ENCODE results near the gene YPEL4.

YPEL4 gene

GRCh38 chr11:57641011-57641807, 8.5 kb downstream of the YPEL4 start:
- Histone ChIP-seq H3K27ac (ENCODE audit: low read depth, low read length) (peak overlapping the region; percentile 98), H3K9ac (ENCODE audit: low read depth, low read length) (no peak overlapping the region), H3K9me3 (ENCODE audit: insufficient read depth, low read depth, low read length) (no peaks in the 10 kb centered on the region), H3K4me3 (ENCODE audit: low read length) (peak overlapping the region; percentile 97), H3K27me3 (ENCODE audit: insufficient read depth, low read length) (no peaks in the 10 kb centered on the region), H3K36me3 (ENCODE audit: insufficient read depth, low read length) (peaks cover 41% of the 10 kb centered on the region), H3K4me1 (ENCODE audit: insufficient read depth, low read length) (peaks cover 56% of the 10 kb centered on the region)
- 62% methylated on average over 7 of the region's 7 CpGs for WGBS

- Histone ChIP-seq H3K27me3 (ENCODE audit: insufficient read depth, low read length) (no peaks in the 10 kb centered on the region), H3K9me3 (ENCODE audit: insufficient read depth, low read depth, low read length) (no peaks in the 10 kb centered on the region), H3K4me1 (ENCODE audit: insufficient read depth, low read length) (peaks cover 47% of the 10 kb centered on the region), H3K9ac (ENCODE audit: low read depth, low read length) (peak overlapping the region; percentile 95), H3K36me3 (ENCODE audit: insufficient read depth, low read length) (peaks cover 40% of the 10 kb centered on the region), H3K4me3 (ENCODE audit: low read length) (peak overlapping the region; percentile 97), H3K27ac (ENCODE audit: low read depth, low read length) (peak overlapping the region; percentile 98)
- WGBS: 10% methylated on average over 9 of the region's 9 CpGs
These were observed 9.5 kb downstream of the YPEL4 start for GRCh38 chr11:57640068-57640800.

GRCh38 chr11:57639321-57640067, 10.2 kb downstream of the YPEL4 start:
- H3K9ac ChIP-seq (ENCODE audit: low read depth, low read length): peak overlapping the region; percentile 99
- peaks cover 40% of the 10 kb centered on the region for H3K4me1 ChIP-seq (ENCODE audit: insufficient read depth, low read length)
- H3K27me3 ChIP-seq (ENCODE audit: insufficient read depth, low read length): no peaks in the 10 kb centered on the region
- H3K27ac ChIP-seq (ENCODE audit: low read depth, low read length): peak overlapping the region; percentile 98
- under 1% methylated on average over 7 of the region's 15 CpGs for WGBS
- no peaks in the 10 kb centered on the region for H3K9me3 ChIP-seq (ENCODE audit: insufficient read depth, low read depth, low read length)
- H3K4me3 ChIP-seq (ENCODE audit: low read length): peak overlapping the region; percentile 97
- H3K36me3 ChIP-seq (ENCODE audit: insufficient read depth, low read length): peaks cover 40% of the 10 kb centered on the region

GRCh38 chr11:57638811-57639320, 10.8 kb downstream of the YPEL4 start:
- Histone ChIP-seq H3K36me3 (ENCODE audit: insufficient read depth, low read length) (peaks cover 39% of the 10 kb centered on the region), H3K4me1 (ENCODE audit: insufficient read depth, low read length) (peaks cover 37% of the 10 kb centered on the region), H3K27me3 (ENCODE audit: insufficient read depth, low read length) (no peaks in the 10 kb centered on the region), H3K9me3 (ENCODE audit: insufficient read depth, low read depth, low read length) (no peaks in the 10 kb centered on the region), H3K27ac (ENCODE audit: low read depth, low read length) (peak overlapping the region; percentile 98), H3K4me3 (ENCODE audit: low read length) (peak overlapping the region; percentile 97), H3K9ac (ENCODE audit: low read depth, low read length) (peak overlapping the region; percentile 99)
- whole genome bisulfite sequencing: under 1% methylated on average over 15 of the region's 19 CpGs

GRCh38 chr11:57638005-57638781, 11.5 kb downstream of the YPEL4 start:
- Histone ChIP-seq H3K9me3 (ENCODE audit: insufficient read depth, low read depth, low read length) (no peaks in the 10 kb centered on the region), H3K27me3 (ENCODE audit: insufficient read depth, low read length) (no peaks in the 10 kb centered on the region), H3K36me3 (ENCODE audit: insufficient read depth, low read length) (peaks cover 32% of the 10 kb centered on the region), H3K27ac (ENCODE audit: low read depth, low read length) (peak overlapping the region; percentile 98), H3K4me1 (ENCODE audit: insufficient read depth, low read length) (peaks cover 32% of the 10 kb centered on the region), H3K9ac (ENCODE audit: low read depth, low read length) (peak overlapping the region; percentile 99), H3K4me3 (ENCODE audit: low read length) (peak overlapping the region; percentile 97)
- WGBS: 1% methylated on average over 45 of the region's 47 CpGs

GRCh38 chr11:57637626-57638004, 12.1 kb downstream of the YPEL4 start:
- peaks cover 28% of the 10 kb centered on the region for H3K36me3 ChIP-seq (ENCODE audit: insufficient read depth, low read length)
- H3K4me3 ChIP-seq (ENCODE audit: low read length): peak overlapping the region; percentile 97
- no peaks in the 10 kb centered on the region for H3K27me3 ChIP-seq (ENCODE audit: insufficient read depth, low read length)
- H3K27ac ChIP-seq (ENCODE audit: low read depth, low read length): peak overlapping the region; percentile 96
- H3K9ac ChIP-seq (ENCODE audit: low read depth, low read length): peak overlapping the region; percentile 99
- no peaks in the 10 kb centered on the region for H3K9me3 ChIP-seq (ENCODE audit: insufficient read depth, low read depth, low read length)
- peaks cover 32% of the 10 kb centered on the region for H3K4me1 ChIP-seq (ENCODE audit: insufficient read depth, low read length)
- 14% methylated on average over 18 of the region's 18 CpGs for WGBS

GRCh38 chr11:57635246-57635645, 14.5 kb downstream of the YPEL4 start:
- no peaks in the 10 kb centered on the region for H3K27me3 ChIP-seq (ENCODE audit: insufficient read depth, low read length)
- H3K9ac ChIP-seq (ENCODE audit: low read depth, low read length): no peak overlapping the region
- WGBS: 91% methylated on average over 8 of the region's 8 CpGs
- no peak overlapping the region for H3K4me3 ChIP-seq (ENCODE audit: low read length)
- H3K36me3 ChIP-seq (ENCODE audit: insufficient read depth, low read length): peaks cover 7% of the 10 kb centered on the region
- H3K27ac ChIP-seq (ENCODE audit: low read depth, low read length): no peak overlapping the region
- peaks cover 15% of the 10 kb centered on the region for H3K4me1 ChIP-seq (ENCODE audit: insufficient read depth, low read length)
- H3K9me3 ChIP-seq (ENCODE audit: insufficient read depth, low read depth, low read length): no peaks in the 10 kb centered on the region

GRCh38 chr11:57634311-57634710, 15.4 kb downstream of the YPEL4 start:
- no peaks in the 10 kb centered on the region for H3K9me3 ChIP-seq (ENCODE audit: insufficient read depth, low read depth, low read length)
- H3K36me3 ChIP-seq (ENCODE audit: insufficient read depth, low read length): no peaks in the 10 kb centered on the region
- H3K9ac ChIP-seq (ENCODE audit: low read depth, low read length): no peak overlapping the region
- no peaks in the 10 kb centered on the region for H3K27me3 ChIP-seq (ENCODE audit: insufficient read depth, low read length)
- H3K4me3 ChIP-seq (ENCODE audit: low read length): no peak overlapping the region
- H3K27ac ChIP-seq (ENCODE audit: low read depth, low read length): no peak overlapping the region
- H3K4me1 ChIP-seq (ENCODE audit: insufficient read depth, low read length): peaks cover 12% of the 10 kb centered on the region

- Histone ChIP-seq H3K9me3 (ENCODE audit: insufficient read depth, low read depth, low read length) (no peaks in the 10 kb centered on the region), H3K36me3 (ENCODE audit: insufficient read depth, low read length) (no peaks in the 10 kb centered on the region), H3K27ac (ENCODE audit: low read depth, low read length) (no peak overlapping the region), H3K4me3 (ENCODE audit: low read length) (no peak overlapping the region), H3K4me1 (ENCODE audit: insufficient read depth, low read length) (peaks cover 12% of the 10 kb centered on the region), H3K9ac (ENCODE audit: low read depth, low read length) (no peak overlapping the region), H3K27me3 (ENCODE audit: insufficient read depth, low read length) (no peaks in the 10 kb centered on the region)
- 89% methylated on average over 6 of the region's 6 CpGs for WGBS
These were observed 16.2 kb downstream of the YPEL4 start for GRCh38 chr11:57633394-57634070.

- H3K9ac ChIP-seq (ENCODE audit: low read depth, low read length): no peak overlapping the region
- no peaks in the 10 kb centered on the region for H3K27me3 ChIP-seq (ENCODE audit: insufficient read depth, low read length)
- peaks cover 4% of the 10 kb centered on the region; the same call in 1 of the 2 replicates for H3K4me1 ChIP-seq (ENCODE audit: insufficient read depth, low read length)
- no peak overlapping the region for H3K4me3 ChIP-seq (ENCODE audit: low read length)
- no peaks in the 10 kb centered on the region for H3K36me3 ChIP-seq (ENCODE audit: insufficient read depth, low read length)
- 94% methylated on average over 5 of the region's 5 CpGs for WGBS
- H3K27ac ChIP-seq (ENCODE audit: low read depth, low read length): no peak overlapping the region
- no peaks in the 10 kb centered on the region for H3K9me3 ChIP-seq (ENCODE audit: insufficient read depth, low read depth, low read length)
These were observed 17.6 kb downstream of the YPEL4 start for GRCh38 chr11:57632116-57632515.

All from HUES64 (cell line).